Duodenal mucosa (tissue), 2 donors: ENCODE results near the gene OSCP1.

ENCODE experiments used
- H3K27ac ChIP-seq: one replicate; pipeline ENCODE4 v1.7.0; 2013; ENCODE audit warnings: low read depth, low read length
- H3K27me3 ChIP-seq, 2 donors: one replicate each; pipeline ENCODE4 v1.7.0; 2013; ENCODE audit warnings: low read length in 2 of 2, control low read depth in 1 of 2; ENCODE audit not compliant: insufficient read depth in 2 of 2, control insufficient read depth in 1 of 2
- H3K36me3 ChIP-seq, 2 donors: one replicate each; pipeline ENCODE4 v1.7.0; 2013; ENCODE audit warnings: low read length in 2 of 2, control low read depth in 1 of 2; ENCODE audit not compliant: insufficient read depth in 2 of 2, control insufficient read depth in 1 of 2
- H3K4me1 ChIP-seq, 2 donors: one replicate each; pipeline ENCODE4 v1.7.0; 2013; ENCODE audit warnings: low read length in 2 of 2, control low read depth in 1 of 2; ENCODE audit not compliant: insufficient read depth in 2 of 2, control insufficient read depth in 1 of 2
- H3K4me3 ChIP-seq, 2 donors: one replicate each; pipeline ENCODE4 v1.7.0; 2013; ENCODE audit warnings: low read length in 2 of 2, low read depth in 1 of 2
- H3K9ac ChIP-seq, 2 donors: one replicate each; pipeline ENCODE4 v1.7.0; 2013; ENCODE audit warnings: low read length in 2 of 2, low read depth in 1 of 2
- H3K9me3 ChIP-seq, 2 donors: one replicate each; pipeline ENCODE4 v1.7.0; 2013; ENCODE audit warnings: low read length in 2 of 2, control low read depth in 1 of 2; ENCODE audit not compliant: control insufficient read depth in 1 of 2

Gene OSCP1

GRCh38 chr1:36414384-36414783, 35.9 kb downstream of the OSCP1 start:
- H3K27ac ChIP-seq = no peak overlapping the region
- no peaks in the 10 kb centered on the region for H3K27me3 ChIP-seq

GRCh38 chr1:36411674-36412648, 38.3 kb downstream of the OSCP1 start:
- no peaks in the 10 kb centered on the region for H3K27me3 ChIP-seq
- no peak overlapping the region for H3K27ac ChIP-seq
- H3K4me3 ChIP-seq = no peak overlapping the region
- H3K4me1 ChIP-seq = no peaks in the 10 kb centered on the region
- no peaks in the 10 kb centered on the region for H3K9me3 ChIP-seq
- H3K9ac ChIP-seq = no peak overlapping the region
- H3K36me3 ChIP-seq = no peaks in the 10 kb centered on the region

More at GRCh38 chr1:36414384-36414783, 35.9 kb downstream of the OSCP1 start:
- Histone ChIP-seq H3K4me3 (no peak overlapping the region), H3K9me3 (no peaks in the 10 kb centered on the region), H3K36me3 (no peaks in the 10 kb centered on the region), H3K9ac (no peak overlapping the region), H3K4me1 (no peaks in the 10 kb centered on the region)

DNA sequence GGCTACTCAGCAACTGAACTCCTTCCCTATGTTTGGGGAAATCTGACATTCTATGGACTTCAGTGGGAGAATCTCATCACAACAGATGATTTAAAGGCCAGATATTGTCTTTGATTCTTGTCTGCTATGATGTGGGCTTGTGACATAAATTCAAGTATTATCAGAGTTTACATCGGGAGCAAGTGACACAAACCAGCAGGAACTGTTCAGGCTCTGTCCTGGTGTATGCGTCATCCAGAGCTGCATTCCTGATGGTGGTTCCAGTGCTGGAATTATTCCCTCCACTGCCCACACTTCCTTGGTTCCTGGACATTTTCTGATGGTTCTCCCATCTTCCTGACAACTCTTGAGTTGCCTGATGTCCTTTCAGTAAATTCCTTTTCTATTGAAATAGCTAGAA, 41.8 kb downstream of the OSCP1 start:
- no peaks in the 10 kb centered on the region for H3K9me3 ChIP-seq
- H3K27me3 ChIP-seq = no peaks in the 10 kb centered on the region
- no peak overlapping the region for H3K9ac ChIP-seq
- no peaks in the 10 kb centered on the region for H3K4me1 ChIP-seq
- no peak overlapping the region for H3K27ac ChIP-seq
- no peak overlapping the region for H3K4me3 ChIP-seq
- no peaks in the 10 kb centered on the region for H3K36me3 ChIP-seq

- Histone ChIP-seq H3K36me3 (no peaks in the 10 kb centered on the region), H3K27ac (no peak overlapping the region), H3K9me3 (no peaks in the 10 kb centered on the region), H3K4me3 (no peak overlapping the region), H3K27me3 (no peaks in the 10 kb centered on the region), H3K9ac (no peak overlapping the region), H3K4me1 (peaks cover 0 to 3% of the 10 kb centered on the region in 2 donors)
Observed at GRCh38 chr1:36406440-36406839, 43.8 kb downstream of the OSCP1 start.

- Histone ChIP-seq H3K36me3 (no peaks in the 10 kb centered on the region), H3K9ac (no peak overlapping the region), H3K9me3 (no peaks in the 10 kb centered on the region), H3K27ac (no peak overlapping the region), H3K4me1 (peaks cover 0 to 10% of the 10 kb centered on the region in 2 donors), H3K27me3 (no peaks in the 10 kb centered on the region), H3K4me3 (no peak overlapping the region)
Observed at GRCh38 chr1:36402504-36402890, 47.8 kb downstream of the OSCP1 start.

GRCh38 chr1:36401602-36402503, 48.4 kb downstream of the OSCP1 start:
- Histone ChIP-seq H3K4me3 (peak overlapping the region in 1 of 2 donors; percentile 64), H3K4me1 (peaks cover under 1 to 10% of the 10 kb centered on the region in 2 donors), H3K27me3 (no peaks in the 10 kb centered on the region), H3K9me3 (no peaks in the 10 kb centered on the region), H3K36me3 (no peaks in the 10 kb centered on the region), H3K9ac (no peak overlapping the region), H3K27ac (peak overlapping the region; percentile 46)

- Histone ChIP-seq H3K9me3 (no peaks in the 10 kb centered on the region), H3K4me1 (peaks cover 8 to 16% of the 10 kb centered on the region in 2 donors), H3K9ac (no peak overlapping the region), H3K27ac (peak overlapping the region; percentile 46), H3K27me3 (no peaks in the 10 kb centered on the region), H3K36me3 (no peaks in the 10 kb centered on the region), H3K4me3 (peak overlapping the region in 1 of 2 donors; percentile 64)
Observed at GRCh38 chr1:36400825-36401601, 49.2 kb downstream of the OSCP1 start.

DNA sequence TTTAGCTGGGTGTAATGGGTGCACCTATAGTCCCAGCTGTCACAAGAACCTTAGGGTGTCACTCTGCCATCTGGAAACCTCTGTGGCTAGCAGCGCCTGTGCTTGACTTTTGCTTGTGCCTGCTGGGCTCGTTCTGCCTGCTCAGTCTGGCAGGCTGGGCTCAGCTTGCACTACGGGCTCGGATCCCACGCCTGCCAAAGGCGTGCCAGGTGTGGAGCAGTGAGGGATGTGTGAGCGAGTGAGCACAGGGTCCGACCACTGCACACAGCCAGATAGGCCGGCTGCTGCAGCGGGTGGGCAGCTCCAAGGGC, 49.8 kb downstream of the OSCP1 start:
- no peaks in the 10 kb centered on the region for H3K36me3 ChIP-seq
- no peak overlapping the region for H3K9ac ChIP-seq
- peaks cover 8 to 16% of the 10 kb centered on the region in 2 donors for H3K4me1 ChIP-seq
- H3K27me3 ChIP-seq = no peaks in the 10 kb centered on the region
- no peaks in the 10 kb centered on the region for H3K9me3 ChIP-seq
- H3K4me3 ChIP-seq = peak overlapping the region in 1 of 2 donors; percentile 43
- H3K27ac ChIP-seq = peak overlapping the region; percentile 20

- Histone ChIP-seq H3K9ac (no peak overlapping the region), H3K27ac (no peak overlapping the region), H3K4me3 (peak overlapping the region in 1 of 2 donors; percentile 95), H3K36me3 (peaks cover 1 to 7% of the 10 kb centered on the region in 2 donors), H3K4me1 (peaks cover 8 to 16% of the 10 kb centered on the region in 2 donors), H3K27me3 (no peaks in the 10 kb centered on the region), H3K9me3 (no peaks in the 10 kb centered on the region)
Observed at GRCh38 chr1:36398370-36398977, 51.8 kb downstream of the OSCP1 start.
